Left lung (tissue), 10 donors: ENCODE data around the gene GLT8D2. TPM values are rescaled to one million over a fixed set of nuclear protein-coding genes. Genes with fewer than 3 reads are reported as not detected.

Experiments
- ATAC-seq: fragments of 200-7000 bp; cut with Tn5 transposase; one replicate; pipeline ENCODE4 v1.9.1; 2020; ENCODE audit warnings: moderate library complexity
- DNase-seq, 4 donors: peaks; one replicate each; pipeline ENCODE4 v3.0.0-alpha.2; 2013 to 2020
- H3K27ac ChIP-seq, 2 donors: fragments of 200-600 bp; sonication (generic) in 1 of 2; one replicate each; pipeline versions ENCODE4 v1.5.0 to v1.8.0; 2020 to 2021
- H3K27me3 ChIP-seq, 2 donors: fragments of 200-600 bp; sonication (generic) in 1 of 2; one replicate each; pipeline versions ENCODE4 v1.5.0 to v1.8.0; 2020 to 2021
- H3K36me3 ChIP-seq, 2 donors: fragments of 200-600 bp; sonication (generic) in 1 of 2; one replicate each; pipeline versions ENCODE4 v1.5.0 to v1.8.0; 2020 to 2021
- H3K4me1 ChIP-seq, 2 donors: fragments of 200-600 bp; one replicate each; pipeline ENCODE4 v1.8.0; 2021
- H3K4me3 ChIP-seq, 2 donors: fragments of 200-600 bp; sonication (generic) in 1 of 2; one replicate each; pipeline versions ENCODE4 v1.5.0 to v1.8.0; 2020 to 2021; ENCODE audit warnings: mild to moderate bottlenecking in 1 of 2
- H3K9me3 ChIP-seq, 2 donors: fragments of 200-600 bp; sonication (generic) in 1 of 2; one replicate each; pipeline versions ENCODE4 v1.5.0 to v1.8.0; 2020 to 2021
- intact Hi-C, 2 donors: fragments of 100-400 bp; cut with DNase I; formaldehyde crosslinking; loops; one replicate each; pipeline versions ENCODE4 v1.11.2 to v1.14.2; 2022
- polyA plus RNA-seq, 6 donors: library from polyadenylated mRNA; unstranded; fragments of 120-200 nt; gene quantifications; one replicate each; pipeline ENCODE4 v1.2.1, GENCODE V29; 2013; ENCODE audit not compliant: insufficient read length in 6 of 6
- total RNA-seq, 2 donors: library from RNA; stranded (reverse); fragmentation: NEBNext Ultra II Directional; extraction: Animal tissue kit (Norgen Biotek cat#: 25700); gene quantifications; one replicate each; pipeline ENCODE4 v1.2.1, GENCODE V29; 2021
- TF ChIP-seq, protein P1 (sequence below), 2 donors: fragments of 200-600 bp; sonication (generic) in 1 of 2; IDR thresholded peaks; one replicate each; pipeline versions ENCODE4 v1.5.0 to v1.8.0; 2021; ENCODE audit warnings: antibody characterized with exemption in 2 of 2
- donor health status: DM: no; HTN: yes; CAD: no.
- donor health status: DM: no; HTN: no; CAD: no.

Gene GLT8D2
- total and polyA plus RNA-seq, 8 donors = 7.5 to 34.6 (median 25.1) TPM

- Histone ChIP-seq H3K4me1 (peaks cover 0 to 9% of the 10 kb centered on the region in 2 donors), H3K9me3 (no peaks in the 10 kb centered on the region), H3K36me3 (no peaks in the 10 kb centered on the region), H3K27ac (no peak overlapping the region), H3K4me3 (no peak overlapping the region), H3K27me3 (peaks cover 4% of the 10 kb centered on the region in 2 donors)
- intact Hi-C loops = no loop called here
- TF ChIP-seq, protein P1, sequence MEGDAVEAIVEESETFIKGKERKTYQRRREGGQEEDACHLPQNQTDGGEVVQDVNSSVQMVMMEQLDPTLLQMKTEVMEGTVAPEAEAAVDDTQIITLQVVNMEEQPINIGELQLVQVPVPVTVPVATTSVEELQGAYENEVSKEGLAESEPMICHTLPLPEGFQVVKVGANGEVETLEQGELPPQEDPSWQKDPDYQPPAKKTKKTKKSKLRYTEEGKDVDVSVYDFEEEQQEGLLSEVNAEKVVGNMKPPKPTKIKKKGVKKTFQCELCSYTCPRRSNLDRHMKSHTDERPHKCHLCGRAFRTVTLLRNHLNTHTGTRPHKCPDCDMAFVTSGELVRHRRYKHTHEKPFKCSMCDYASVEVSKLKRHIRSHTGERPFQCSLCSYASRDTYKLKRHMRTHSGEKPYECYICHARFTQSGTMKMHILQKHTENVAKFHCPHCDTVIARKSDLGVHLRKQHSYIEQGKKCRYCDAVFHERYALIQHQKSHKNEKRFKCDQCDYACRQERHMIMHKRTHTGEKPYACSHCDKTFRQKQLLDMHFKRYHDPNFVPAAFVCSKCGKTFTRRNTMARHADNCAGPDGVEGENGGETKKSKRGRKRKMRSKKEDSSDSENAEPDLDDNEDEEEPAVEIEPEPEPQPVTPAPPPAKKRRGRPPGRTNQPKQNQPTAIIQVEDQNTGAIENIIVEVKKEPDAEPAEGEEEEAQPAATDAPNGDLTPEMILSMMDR (IDR thresholded peaks at IDR 0.05) = no peak
- DNase-seq = peak in 2 of 4 donors; percentile 25 to 87
- peak; percentile 94 for ATAC-seq
These were observed 5.8 kb upstream of the GLT8D2 start for GRCh38 chr12:104055686-104056388.

DNA sequence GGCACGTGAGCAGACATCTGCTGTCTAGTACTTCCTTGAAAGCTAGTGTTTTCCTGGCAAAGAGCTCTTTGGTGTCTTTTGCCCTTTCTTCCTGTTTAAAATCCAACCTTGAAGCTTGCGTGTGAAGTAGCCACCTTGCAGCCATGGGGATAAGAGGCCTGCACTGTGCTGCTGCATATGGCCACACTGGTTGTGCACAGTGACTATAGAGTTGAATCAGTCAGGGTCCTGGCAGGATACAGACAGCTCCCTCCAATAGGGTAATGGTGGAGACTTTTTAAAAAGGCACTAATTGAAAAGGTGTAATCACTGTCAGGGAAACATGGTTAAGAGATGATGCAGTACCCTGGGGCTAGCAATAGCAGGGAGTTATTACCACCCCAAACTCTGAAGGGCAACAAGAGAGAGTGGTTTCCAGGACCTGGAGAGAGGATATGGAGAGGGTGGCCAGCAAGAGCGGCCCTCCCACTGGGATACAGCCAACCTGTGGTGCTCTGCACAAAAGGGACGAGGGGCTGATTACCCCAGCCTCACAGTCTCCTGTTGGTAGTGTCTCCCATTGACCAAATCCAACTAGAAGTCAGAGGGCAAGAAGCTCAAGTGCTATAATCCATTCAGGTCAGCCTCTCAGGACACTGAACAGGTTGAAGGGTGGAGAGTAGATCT lies 4.8 kb upstream of the GLT8D2 start:
- no peak overlapping the region for H3K27ac ChIP-seq
- TF ChIP-seq, protein P1 (IDR thresholded peaks at IDR 0.05) = no peak
- DNase-seq (no peak), ATAC-seq (no peak)
- intact Hi-C loops = no loop called here
- peaks cover 4 to 14% of the 10 kb centered on the region in 2 donors for H3K27me3 ChIP-seq
- no peaks in the 10 kb centered on the region for H3K9me3 ChIP-seq
- H3K4me1 ChIP-seq = peaks cover 2 to 9% of the 10 kb centered on the region in 2 donors
- no peaks in the 10 kb centered on the region for H3K36me3 ChIP-seq
- no peak overlapping the region for H3K4me3 ChIP-seq

GRCh38 chr12:104050436-104050835 lies 449 bp upstream of the GLT8D2 start:
- no peaks in the 10 kb centered on the region for H3K36me3 ChIP-seq
- H3K9me3 ChIP-seq = no peaks in the 10 kb centered on the region
- H3K27ac ChIP-seq = peak overlapping the region in 1 of 2 donors; percentile 65
- TF ChIP-seq, protein P1 (IDR thresholded peaks at IDR 0.05) = no peak
- ATAC-seq = no peak
- no peak for DNase-seq
- peaks cover 4 to 28% of the 10 kb centered on the region in 2 donors for H3K27me3 ChIP-seq
- peaks cover under 1 to 2% of the 10 kb centered on the region in 2 donors for H3K4me1 ChIP-seq
- intact Hi-C loops = no loop called here
- peak overlapping the region; percentile 10 to 24 for H3K4me3 ChIP-seq

DNA sequence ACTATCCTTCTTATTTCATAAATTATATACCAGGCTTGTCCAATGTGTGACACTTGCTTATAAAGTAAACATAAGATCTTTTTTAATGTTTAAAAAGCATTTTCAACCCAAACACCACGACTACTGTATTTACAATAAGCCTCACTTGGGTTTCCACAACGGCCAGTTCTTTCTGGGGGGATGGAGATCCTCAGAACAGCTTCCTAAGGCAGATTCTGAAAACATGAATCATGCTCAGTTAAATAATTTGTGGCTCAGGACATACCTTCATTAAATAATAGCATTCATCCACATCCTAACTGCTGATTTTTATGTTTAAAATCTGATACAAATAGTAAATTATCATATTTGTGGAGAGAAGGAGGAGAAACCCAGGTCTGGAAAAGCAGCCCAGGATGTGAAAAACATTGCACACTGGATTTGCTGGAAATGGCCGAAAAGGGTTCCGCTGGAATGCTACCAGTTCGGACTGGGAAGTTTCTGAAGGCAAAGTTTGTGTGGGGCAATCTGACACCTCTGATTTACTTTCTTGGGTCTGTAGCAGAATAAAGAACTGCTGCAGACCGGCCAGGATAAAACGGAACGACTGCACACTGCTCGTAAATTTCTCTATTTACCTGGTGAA lies 597 bp downstream of the GLT8D2 start:
- Histone ChIP-seq H3K36me3 (no peaks in the 10 kb centered on the region), H3K9me3 (no peaks in the 10 kb centered on the region), H3K27me3 (peaks cover 4 to 28% of the 10 kb centered on the region in 2 donors), H3K4me1 (peaks cover 0 to 2% of the 10 kb centered on the region in 2 donors), H3K27ac (peak overlapping the region in 1 of 2 donors; percentile 65), H3K4me3 (peak overlapping the region; percentile 10 to 24)
- intact Hi-C loops = no loop called here
- peak; percentile 29 for ATAC-seq
- peak in 1 of 4 donors; percentile 31 for DNase-seq
- TF ChIP-seq, protein P1 (IDR thresholded peaks at IDR 0.05) = no peak

DNA sequence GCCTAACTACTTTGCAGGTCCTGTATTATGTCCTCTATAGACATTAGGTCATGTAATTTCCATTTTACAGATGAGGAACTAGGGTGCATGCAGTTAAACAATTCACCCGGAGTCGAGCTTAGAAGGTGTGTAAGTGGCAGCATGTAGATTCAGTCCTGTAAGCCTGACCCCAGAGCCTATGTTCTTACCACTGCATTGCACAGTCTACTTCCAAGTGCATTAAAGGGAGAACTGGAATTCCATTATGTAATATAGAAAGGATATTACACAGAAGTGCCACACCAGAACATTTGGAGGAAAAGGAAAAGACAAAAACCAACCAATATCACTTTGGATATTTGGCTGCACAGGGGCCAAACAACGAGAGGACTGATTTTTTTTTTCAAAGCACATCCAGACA lies 1.2 kb downstream of the GLT8D2 start:
- Histone ChIP-seq H3K9me3 (no peaks in the 10 kb centered on the region), H3K27ac (peak overlapping the region in 1 of 2 donors; percentile 65), H3K4me1 (peaks cover 0 to 2% of the 10 kb centered on the region in 2 donors), H3K4me3 (peak overlapping the region in 1 of 2 donors; percentile 24), H3K36me3 (no peaks in the 10 kb centered on the region), H3K27me3 (peaks cover 4 to 28% of the 10 kb centered on the region in 2 donors)
- intact Hi-C loops = no loop called here
- ATAC-seq (no peak), DNase-seq (no peak)
- TF ChIP-seq, protein P1 (IDR thresholded peaks at IDR 0.05) = no peak
